ENCODE measurements around the gene RAI14.
"Not testable (repeated sequence)": the region's sequence is repeated elsewhere in the genome, so short reads cannot be mapped to it uniquely, and the experiment has no call there.

Gene RAI14

GRCh38 chr5:34698754-34699153 is 42.6 kb downstream of the RAI14 start:
- no peak for DNase-seq (ENCODE audit: low read depth, low spot score)

- peak; percentile 85 for DNase-seq (ENCODE audit: low read depth, low spot score)
Observed at GRCh38 chr5:34699155-34700077, 43.3 kb downstream of the RAI14 start.

- DNase-seq (ENCODE audit: low read depth, low spot score) = no peak
Observed at GRCh38 chr5:34700078-34700452, 43.9 kb downstream of the RAI14 start.

GRCh38 chr5:34701442-34701841 is 45.3 kb downstream of the RAI14 start:
- not testable (repeated sequence) for DNase-seq (ENCODE audit: low read depth, low spot score)

- peak; percentile 47 for DNase-seq (ENCODE audit: low read depth, low spot score)
Observed at GRCh38 chr5:34703767-34704713, 47.9 kb downstream of the RAI14 start.

GRCh38 chr5:34706084-34706483 is 50.0 kb downstream of the RAI14 start:
- no peak for DNase-seq (ENCODE audit: low read depth, low spot score)

- no peak for DNase-seq (ENCODE audit: low read depth, low spot score)
Observed at GRCh38 chr5:34707451-34708107, 51.5 kb downstream of the RAI14 start.

GRCh38 chr5:34708777-34709176 is 52.6 kb downstream of the RAI14 start:
- DNase-seq (ENCODE audit: low read depth, low spot score) = no peak

- no peak for DNase-seq (ENCODE audit: low read depth, low spot score)
Observed at GRCh38 chr5:34709861-34710673, 53.9 kb downstream of the RAI14 start.

- DNase-seq (ENCODE audit: low read depth, low spot score) = no peak
Observed at GRCh38 chr5:34712565-34712964, 56.4 kb downstream of the RAI14 start.

GRCh38 chr5:34715711-34716110 is 59.6 kb downstream of the RAI14 start:
- no peak for DNase-seq (ENCODE audit: low read depth, low spot score)

GRCh38 chr5:34716986-34717385 is 60.9 kb downstream of the RAI14 start:
- DNase-seq (ENCODE audit: low read depth, low spot score) = no peak

- DNase-seq (ENCODE audit: low read depth, low spot score) = peak; percentile 71
Observed at GRCh38 chr5:34717426-34718327, 61.5 kb downstream of the RAI14 start.

GRCh38 chr5:34718516-34718915 is 62.4 kb downstream of the RAI14 start:
- DNase-seq (ENCODE audit: low read depth, low spot score) = no peak

GRCh38 chr5:34719029-34719428 is 62.9 kb downstream of the RAI14 start:
- no peak for DNase-seq (ENCODE audit: low read depth, low spot score)

- DNase-seq (ENCODE audit: low read depth, low spot score) = no peak
Observed at GRCh38 chr5:34721327-34721726, 65.2 kb downstream of the RAI14 start.

- no peak for DNase-seq (ENCODE audit: low read depth, low spot score)
Observed at GRCh38 chr5:34722183-34722582, 66.1 kb downstream of the RAI14 start.

- DNase-seq (ENCODE audit: low read depth, low spot score) = no peak
Observed at GRCh38 chr5:34724741-34725140, 68.6 kb downstream of the RAI14 start.

- not testable (repeated sequence) for DNase-seq (ENCODE audit: low read depth, low spot score)
Observed at GRCh38 chr5:34727166-34727749, 71.1 kb downstream of the RAI14 start.

GRCh38 chr5:34728236-34728635 is 72.1 kb downstream of the RAI14 start:
- DNase-seq (ENCODE audit: low read depth, low spot score) = no peak

Data from ELF-1 (cell line).